ENCODE data around the gene TMEM200A.

GRCh38 chr6:130369831-130370230, 4.0 kb downstream of the TMEM200A start:
- TF ChIP-seq EZH2 (IDR thresholded peaks at IDR 0.05; ENCODE audit: low read depth) = no peak
- TF ChIP-seq CTCF (conservative IDR thresholded peaks at IDR 0.05) = no peak
